Endothelial cell (in vitro differentiated cells): ENCODE data around the gene ACAA2. TPM values are rescaled to one million over a fixed set of nuclear protein-coding genes. Genes with fewer than 3 reads are reported as not detected.
"Not testable (repeated sequence)": the region's sequence is repeated elsewhere in the genome, so short reads cannot be mapped to it uniquely, and the experiment has no call there.

Experiments
- DNase-seq: peaks from one replicate; pipeline ENCODE4 v3.0.0; 2021; ENCODE audit warnings: low spot score
- H3K27ac Mint-ChIP-seq: one replicate; pipeline ENCODE4 v1.8.0; 2021; ENCODE audit warnings: mixed read lengths, inconsistent platforms; ENCODE audit not compliant: unreplicated experiment
- H3K27me3 Mint-ChIP-seq: one replicate; pipeline ENCODE4 v1.8.0; 2021; ENCODE audit warnings: mild to moderate bottlenecking, moderate library complexity, mixed read lengths, inconsistent platforms; ENCODE audit not compliant: unreplicated experiment
- H3K36me3 Mint-ChIP-seq: one replicate; pipeline ENCODE4 v1.8.0; 2021; ENCODE audit warnings: mild to moderate bottlenecking, low read depth, mixed read lengths, inconsistent platforms; ENCODE audit not compliant: unreplicated experiment
- H3K4me1 Mint-ChIP-seq: one replicate; pipeline ENCODE4 v1.8.0; 2021; ENCODE audit warnings: mild to moderate bottlenecking, mixed read lengths, inconsistent platforms; ENCODE audit not compliant: unreplicated experiment
- H3K4me3 Mint-ChIP-seq: one replicate; pipeline ENCODE4 v1.8.0; 2021; ENCODE audit warnings: mild to moderate bottlenecking, mixed read lengths, inconsistent platforms; ENCODE audit not compliant: unreplicated experiment
- H3K9me3 Mint-ChIP-seq: one replicate; pipeline ENCODE4 v1.8.0; 2021; ENCODE audit warnings: mixed read lengths, inconsistent platforms; ENCODE audit not compliant: unreplicated experiment
- total RNA-seq: library from RNA; stranded (reverse); fragmentation: NEBNext Ultra II Directional; extraction: Animal tissue kit (Norgen Biotek cat#: 25700); gene quantifications from one replicate; pipeline ENCODE4 v1.2.1, GENCODE V29; 2021; ENCODE audit not compliant: unreplicated experiment
- TF ChIP-seq, protein P1 (sequence below): fragments of 200-600 bp; sonication (generic); IDR thresholded peaks from one replicate; pipeline ENCODE4 v1.5.0; 2021; ENCODE audit warnings: antibody characterized with exemption; ENCODE audit not compliant: unreplicated experiment

The ACAA2 gene
- total RNA-seq, 1 donor from 2014 or later: 50.6 TPM

DNA sequence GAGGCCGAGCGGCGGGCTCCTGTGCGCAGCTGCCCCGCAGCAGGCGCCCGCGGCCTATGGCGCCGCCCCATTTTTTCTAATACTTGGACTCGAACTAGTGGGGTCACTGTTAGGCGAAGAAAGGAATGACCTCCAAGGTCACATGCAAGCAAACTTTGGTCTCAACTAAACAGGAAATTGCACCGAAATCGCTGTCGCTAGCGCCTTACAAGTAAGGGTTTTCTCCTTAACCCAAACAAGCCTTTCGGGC is 339 bp downstream of the ACAA2 start:
- H3K9me3 Mint-ChIP-seq: peaks cover 8% of the 10 kb centered on the region
- H3K4me1 Mint-ChIP-seq: peaks cover 19% of the 10 kb centered on the region
- H3K27ac Mint-ChIP-seq: no peak overlapping the region
- H3K27me3 Mint-ChIP-seq: peaks cover 2% of the 10 kb centered on the region
- peak; percentile 48 for DNase-seq
- peaks cover 19% of the 10 kb centered on the region for H3K36me3 Mint-ChIP-seq
- TF ChIP-seq, protein P1, sequence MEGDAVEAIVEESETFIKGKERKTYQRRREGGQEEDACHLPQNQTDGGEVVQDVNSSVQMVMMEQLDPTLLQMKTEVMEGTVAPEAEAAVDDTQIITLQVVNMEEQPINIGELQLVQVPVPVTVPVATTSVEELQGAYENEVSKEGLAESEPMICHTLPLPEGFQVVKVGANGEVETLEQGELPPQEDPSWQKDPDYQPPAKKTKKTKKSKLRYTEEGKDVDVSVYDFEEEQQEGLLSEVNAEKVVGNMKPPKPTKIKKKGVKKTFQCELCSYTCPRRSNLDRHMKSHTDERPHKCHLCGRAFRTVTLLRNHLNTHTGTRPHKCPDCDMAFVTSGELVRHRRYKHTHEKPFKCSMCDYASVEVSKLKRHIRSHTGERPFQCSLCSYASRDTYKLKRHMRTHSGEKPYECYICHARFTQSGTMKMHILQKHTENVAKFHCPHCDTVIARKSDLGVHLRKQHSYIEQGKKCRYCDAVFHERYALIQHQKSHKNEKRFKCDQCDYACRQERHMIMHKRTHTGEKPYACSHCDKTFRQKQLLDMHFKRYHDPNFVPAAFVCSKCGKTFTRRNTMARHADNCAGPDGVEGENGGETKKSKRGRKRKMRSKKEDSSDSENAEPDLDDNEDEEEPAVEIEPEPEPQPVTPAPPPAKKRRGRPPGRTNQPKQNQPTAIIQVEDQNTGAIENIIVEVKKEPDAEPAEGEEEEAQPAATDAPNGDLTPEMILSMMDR: no peak
- H3K4me3 Mint-ChIP-seq: peak overlapping the region; percentile 96

DNA sequence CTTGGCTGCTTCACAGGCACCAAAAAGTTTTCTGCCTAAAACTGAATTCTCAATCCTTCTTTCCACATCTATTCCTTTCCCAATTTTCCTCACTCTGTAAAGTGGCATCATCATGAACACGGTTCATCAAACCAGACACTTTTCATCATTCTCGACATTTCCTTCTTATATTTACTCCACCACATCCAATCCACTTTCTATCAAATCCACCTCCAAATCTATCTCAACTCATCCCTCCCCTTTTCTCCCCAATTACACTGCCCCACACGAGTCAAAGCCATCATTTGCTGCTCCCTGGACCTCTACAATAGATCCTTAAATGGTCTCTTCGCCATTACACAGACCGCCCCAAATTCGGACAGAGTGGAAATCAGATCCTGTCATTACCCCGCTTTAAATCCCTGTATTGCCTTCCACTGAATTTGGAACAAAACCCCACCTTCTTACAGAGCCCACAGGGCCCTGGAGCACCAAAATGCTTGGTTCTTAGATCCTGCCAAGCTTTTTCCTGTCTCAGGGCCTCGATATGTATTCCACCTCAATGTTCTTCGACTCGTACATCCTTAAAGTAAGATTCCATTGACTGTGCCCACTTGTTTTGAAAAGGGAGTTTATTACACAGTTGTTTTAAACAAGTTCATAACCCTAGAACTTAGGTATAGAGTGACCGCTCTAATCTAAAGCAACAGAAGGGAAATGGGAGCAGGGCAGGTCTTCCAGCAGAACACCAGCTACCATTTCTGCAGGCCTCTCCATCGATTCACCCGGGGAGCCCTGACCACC is 856 bp downstream of the ACAA2 start:
- peaks cover 2% of the 10 kb centered on the region for H3K27me3 Mint-ChIP-seq
- H3K4me3 Mint-ChIP-seq: peak overlapping the region; percentile 96
- H3K36me3 Mint-ChIP-seq: peaks cover 19% of the 10 kb centered on the region
- H3K4me1 Mint-ChIP-seq: peaks cover 19% of the 10 kb centered on the region
- H3K9me3 Mint-ChIP-seq: peaks cover 8% of the 10 kb centered on the region
- peak overlapping the region; percentile 44 for H3K27ac Mint-ChIP-seq
- DNase-seq: no peak
- TF ChIP-seq, protein P1: no peak

DNA sequence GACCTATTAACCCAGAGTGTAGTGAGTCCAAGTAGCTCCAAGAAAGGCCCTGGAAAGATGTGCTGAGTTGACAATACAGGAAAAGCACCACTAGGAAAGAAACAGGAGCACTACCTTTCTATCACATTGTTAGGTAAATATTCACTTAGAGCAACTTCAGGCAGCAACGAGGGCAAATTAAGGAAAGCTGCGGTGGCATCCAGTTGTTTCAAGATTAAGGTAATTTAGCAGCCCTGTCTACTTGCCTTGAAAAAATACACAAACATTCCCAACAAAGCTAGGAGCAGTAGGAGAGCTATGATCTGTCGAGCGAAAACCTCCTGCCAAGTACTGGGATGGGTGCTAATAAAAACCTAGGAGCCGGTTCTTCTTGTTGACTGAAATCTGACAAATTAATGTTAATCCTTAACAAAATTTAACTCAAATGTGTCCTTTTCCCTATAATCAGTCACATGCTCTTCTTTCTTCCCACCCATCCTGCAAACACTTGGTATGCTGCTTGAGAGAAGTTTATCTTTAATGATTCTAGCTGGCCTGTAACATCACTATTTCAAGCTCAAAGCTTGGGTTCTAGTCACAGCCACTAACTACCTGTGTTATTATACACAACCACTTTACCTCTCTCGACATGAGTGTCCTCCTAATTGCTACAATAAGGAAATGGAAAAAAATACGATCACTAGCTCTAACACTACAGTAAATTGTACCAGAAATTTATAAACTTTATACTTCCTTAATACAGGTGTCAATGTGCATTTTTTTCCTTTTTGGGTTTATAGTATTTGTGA is 2.0 kb downstream of the ACAA2 start:
- Mint-ChIP-seq H3K27me3 (peaks cover 2% of the 10 kb centered on the region), H3K27ac (no peak overlapping the region), H3K9me3 (peaks cover 8% of the 10 kb centered on the region), H3K36me3 (peaks cover 19% of the 10 kb centered on the region), H3K4me1 (peaks cover 19% of the 10 kb centered on the region), H3K4me3 (no peak overlapping the region)
- DNase-seq: no peak
- TF ChIP-seq, protein P1: no peak

DNA sequence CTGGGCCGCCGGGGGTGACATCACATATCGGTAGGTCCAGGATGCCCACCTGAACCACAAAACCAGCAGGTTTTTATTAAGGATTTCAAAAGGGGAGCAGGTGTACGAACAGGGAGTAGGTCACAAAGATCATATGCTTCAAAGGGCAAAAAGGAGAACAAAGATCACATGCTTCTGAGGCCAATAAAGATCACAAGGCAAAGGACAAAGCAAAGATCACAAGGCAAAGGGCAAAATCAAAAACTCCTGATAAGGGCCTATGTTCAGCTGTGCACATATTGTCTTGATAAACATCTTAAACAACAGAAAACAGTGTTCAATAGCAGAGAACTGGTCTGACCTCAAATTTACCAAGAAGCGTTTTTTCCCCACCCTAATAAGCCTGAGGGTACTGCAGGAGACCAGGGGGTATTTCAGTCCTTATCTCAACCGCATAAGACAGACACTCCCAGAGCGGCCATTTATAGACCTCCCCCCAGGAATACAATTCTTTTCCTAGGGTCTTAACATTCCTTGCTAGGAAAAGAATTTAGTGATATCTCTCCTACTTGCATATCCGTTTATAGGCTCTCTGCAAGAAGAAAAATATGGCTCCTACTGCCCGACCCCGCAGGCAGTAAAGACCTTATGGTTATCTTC is 4.7 kb downstream of the ACAA2 start:
- peaks cover 19% of the 10 kb centered on the region for H3K36me3 Mint-ChIP-seq
- not testable (repeated sequence) for H3K27me3 Mint-ChIP-seq, H3K27ac Mint-ChIP-seq

DNA sequence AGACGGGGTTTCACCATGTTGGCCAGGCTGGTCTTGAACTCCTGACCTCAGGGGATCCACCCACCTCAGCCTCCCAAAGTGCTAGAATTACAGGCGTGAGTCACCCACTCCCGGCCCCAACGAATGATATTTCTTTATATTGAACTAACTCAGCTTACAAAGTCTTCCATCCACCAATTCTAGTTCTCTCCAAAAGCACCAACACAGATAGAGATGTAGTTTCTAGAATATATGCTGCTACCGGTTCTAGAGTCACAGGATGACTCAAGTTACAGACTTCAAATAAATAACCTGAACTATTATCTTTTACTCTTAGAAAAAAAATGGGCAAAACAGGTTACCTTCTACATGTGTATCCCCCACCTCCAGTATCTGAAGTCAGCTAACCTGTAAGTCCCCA is 9.2 kb downstream of the ACAA2 start:
- Mint-ChIP-seq H3K36me3 (peaks cover 21% of the 10 kb centered on the region), H3K4me3 (no peak overlapping the region)

More for the DNA sequence above, 4.7 kb downstream of the ACAA2 start:
- H3K4me3 Mint-ChIP-seq, DNase-seq, H3K9me3 Mint-ChIP-seq: not testable (repeated sequence)
- peaks cover 16% of the 10 kb centered on the region for H3K4me1 Mint-ChIP-seq

More for the DNA sequence above, 9.2 kb downstream of the ACAA2 start:
- TF ChIP-seq, protein P1: no peak
- Mint-ChIP-seq H3K4me1 (no peaks in the 10 kb centered on the region), H3K9me3 (no peaks in the 10 kb centered on the region), H3K27me3 (no peaks in the 10 kb centered on the region), H3K27ac (no peak overlapping the region)
- DNase-seq: no peak
